BLaER1 (cell line): Measurements from ENCODE around the gene ZNF692.
A peak's percentile ranks its signal among the peaks of the same experiment; 100 is the strongest.

Experiments used
- H3K27ac ChIP-seq: shearing (Covaris generic); formaldehyde crosslinking; 2 replicates; pipeline ENCODE4 v1.8.1; 2022
- H3K27me3 ChIP-seq: shearing (Covaris generic); formaldehyde crosslinking; 2 replicates; pipeline ENCODE4 v1.8.1; 2022
- H3K36me3 ChIP-seq: shearing (Covaris generic); formaldehyde crosslinking; 2 replicates; pipeline ENCODE4 v1.8.1; 2022
- H3K4me1 ChIP-seq: shearing (Covaris generic); formaldehyde crosslinking; 2 replicates; pipeline ENCODE4 v1.8.1; 2022
- H3K4me2 ChIP-seq: shearing (Covaris generic); formaldehyde crosslinking; 2 replicates; pipeline ENCODE4 v1.8.1; 2022
- H3K4me3 ChIP-seq: shearing (Covaris generic); formaldehyde crosslinking; 2 replicates; pipeline ENCODE4 v1.8.1; 2022
- H3K9ac ChIP-seq: shearing (Covaris generic); formaldehyde crosslinking; 2 replicates; pipeline ENCODE4 v1.8.1; 2022
- H3K9me3 ChIP-seq: shearing (Covaris generic); formaldehyde crosslinking; 2 replicates; pipeline ENCODE4 v1.8.1; 2022
- H4K20me1 ChIP-seq: shearing (Covaris generic); formaldehyde crosslinking; 2 replicates; pipeline ENCODE4 v1.8.1; 2022
- Cebpa-rat ChIP-seq: shearing (Covaris generic); IDR thresholded peaks from 2 replicates; pipeline ENCODE4 v1.8.1; 2022

The ZNF692 gene

DNA sequence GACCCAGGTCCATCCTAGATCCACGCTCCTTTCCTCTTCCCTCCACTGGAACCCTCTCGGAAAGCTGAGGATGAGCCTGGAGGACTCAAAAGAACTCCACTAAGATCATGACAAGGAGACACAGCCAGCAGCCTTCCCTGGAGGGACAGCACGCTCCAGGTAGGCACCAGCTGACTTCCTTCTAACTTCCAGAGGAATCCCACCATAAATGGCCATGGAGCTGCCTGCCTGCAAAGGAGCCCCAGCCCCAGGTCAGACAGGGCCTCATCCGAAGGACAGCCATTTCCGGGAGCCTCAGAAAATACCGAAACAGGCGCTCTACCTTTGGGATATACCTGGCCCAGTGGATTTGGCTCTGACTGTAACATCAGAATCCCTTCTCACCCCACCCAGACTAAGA lies 37.2 kb downstream of the ZNF692 start:
- Histone ChIP-seq H3K36me3 (peaks cover 80% of the 10 kb centered on the region), H3K4me3 (no peak overlapping the region)

DNA sequence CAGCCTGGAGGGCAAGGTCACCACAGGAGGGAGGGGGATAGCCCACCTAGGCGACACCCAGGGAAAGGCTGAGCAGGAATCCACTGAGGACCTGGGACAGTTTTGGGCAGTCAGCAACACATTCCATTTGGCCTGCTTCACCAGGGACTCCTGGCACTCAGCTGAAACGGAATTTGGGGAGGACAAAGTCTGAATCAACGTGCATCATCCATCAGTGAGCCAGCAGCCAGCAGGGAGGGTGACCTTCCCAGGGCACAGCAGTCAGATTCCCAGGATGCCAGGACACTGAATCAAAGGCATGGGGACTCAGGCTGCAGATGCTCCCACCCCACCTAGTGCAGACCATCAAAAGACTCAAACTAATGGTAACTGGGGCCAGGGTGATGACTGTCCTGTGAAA lies 37.8 kb downstream of the ZNF692 start:
- H3K4me2 ChIP-seq = peak overlapping the region; percentile 94
- peaks cover 76% of the 10 kb centered on the region for H3K4me1 ChIP-seq
- H3K4me3 ChIP-seq = no peak overlapping the region
- H3K27ac ChIP-seq = no peak overlapping the region
- H4K20me1 ChIP-seq = peaks cover 75% of the 10 kb centered on the region
- TF ChIP-seq Cebpa-rat = no peak
- H3K27me3 ChIP-seq = no peaks in the 10 kb centered on the region
- H3K36me3 ChIP-seq = peaks cover 85% of the 10 kb centered on the region
- 0 out of 2 replicates have a peak overlapping the region, but pooled peaks have one; percentile 31 for H3K9ac ChIP-seq
- H3K9me3 ChIP-seq = no peaks in the 10 kb centered on the region

More for the DNA sequence above, 37.2 kb downstream of the ZNF692 start:
- H3K27me3 ChIP-seq = no peaks in the 10 kb centered on the region
- H3K4me1 ChIP-seq = peaks cover 72% of the 10 kb centered on the region
- peak overlapping the region; percentile 94 for H3K4me2 ChIP-seq
- no peak overlapping the region for H3K27ac ChIP-seq
- peak overlapping the region; percentile 31; the same call in 1 of the 2 replicates for H3K9ac ChIP-seq
- H4K20me1 ChIP-seq = peaks cover 75% of the 10 kb centered on the region
- TF ChIP-seq Cebpa-rat = no peak
- no peaks in the 10 kb centered on the region for H3K9me3 ChIP-seq

DNA sequence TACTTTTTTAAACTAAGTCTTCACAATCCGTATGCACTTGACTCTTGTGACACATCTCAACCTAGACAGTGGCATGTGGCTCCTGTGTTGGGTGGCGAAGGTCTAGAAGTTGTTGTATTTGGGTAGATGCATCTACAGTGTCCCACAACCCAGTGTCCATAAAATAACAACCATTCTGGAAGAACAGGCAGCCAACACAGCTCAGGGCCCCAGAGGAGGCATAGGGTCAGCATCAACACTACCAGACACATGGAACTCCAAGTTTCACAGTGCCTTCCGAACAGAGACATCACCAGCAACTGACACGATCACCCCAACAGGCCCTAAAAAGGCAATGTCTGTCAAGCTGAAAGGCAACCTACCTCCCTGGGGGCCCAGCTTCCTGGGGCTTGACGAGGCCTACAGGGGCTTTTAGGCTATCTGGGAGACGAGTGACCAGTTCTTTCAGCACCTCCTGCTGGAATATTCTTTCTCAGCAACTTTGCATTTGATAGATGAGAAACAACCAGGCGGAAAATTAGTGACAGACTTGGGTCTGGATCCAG lies 38.8 kb downstream of the ZNF692 start:
- peaks cover 74% of the 10 kb centered on the region for H4K20me1 ChIP-seq
- peak overlapping the region; percentile 94 for H3K4me2 ChIP-seq
- no peaks in the 10 kb centered on the region for H3K27me3 ChIP-seq
- no peaks in the 10 kb centered on the region for H3K9me3 ChIP-seq
- peaks cover 78% of the 10 kb centered on the region for H3K4me1 ChIP-seq
- no peak overlapping the region for H3K27ac ChIP-seq
- peaks cover 95% of the 10 kb centered on the region for H3K36me3 ChIP-seq
- H3K4me3 ChIP-seq = no peak overlapping the region
- TF ChIP-seq Cebpa-rat = no peak
- peak overlapping the region; percentile 54; the same call in 1 of the 2 replicates for H3K9ac ChIP-seq

DNA sequence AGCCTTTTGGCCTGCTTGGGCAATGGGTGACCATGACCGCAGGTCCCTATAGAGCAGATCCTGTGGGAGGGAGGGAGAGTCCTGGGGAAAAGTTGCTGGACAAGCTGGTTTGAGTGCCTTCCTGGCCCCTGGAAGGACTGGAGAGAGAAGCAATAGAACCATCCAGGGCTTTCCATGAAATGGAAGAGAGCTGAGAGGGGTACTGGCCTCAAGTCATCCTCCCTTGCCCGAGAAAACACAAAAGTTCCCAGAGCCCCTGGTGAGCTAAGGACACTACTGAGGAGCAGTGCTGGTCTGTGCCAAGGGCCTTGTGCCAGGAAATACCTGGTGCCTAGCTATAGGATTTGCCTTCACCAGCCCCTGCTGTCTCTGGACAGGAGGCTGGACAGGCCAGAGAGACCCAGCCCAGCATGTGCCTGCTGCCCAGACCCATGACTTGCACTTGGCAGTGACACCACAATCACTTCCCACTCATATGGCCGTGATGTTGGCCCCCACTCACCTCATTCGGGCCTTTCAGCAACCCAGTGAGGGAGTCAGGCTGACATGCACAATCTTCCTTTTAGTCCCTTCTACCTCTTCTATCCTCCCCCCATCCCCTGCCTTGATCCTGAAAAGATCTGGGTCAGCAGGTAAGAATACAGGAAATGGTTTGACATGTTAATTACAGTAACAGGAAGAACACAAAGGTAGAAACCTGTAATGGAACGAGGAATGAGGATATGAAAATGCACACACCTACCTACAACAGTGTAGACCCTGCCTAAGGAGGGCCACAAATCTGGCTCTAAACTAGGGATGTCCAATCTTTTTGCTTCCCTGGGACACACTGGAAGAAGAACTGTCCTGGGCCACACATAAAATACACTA lies 40.1 kb downstream of the ZNF692 start:
- Histone ChIP-seq H3K27ac (peak overlapping the region; percentile 45; the same call in 1 of the 2 replicates), H3K4me3 (no peak overlapping the region), H3K27me3 (no peaks in the 10 kb centered on the region), H4K20me1 (peaks cover 60% of the 10 kb centered on the region), H3K9me3 (no peaks in the 10 kb centered on the region), H3K4me2 (peak overlapping the region; percentile 14; the same call in 1 of the 2 replicates), H3K4me1 (peaks cover 69% of the 10 kb centered on the region), H3K9ac (0 out of 2 replicates have a peak overlapping the region, but pooled peaks have one; percentile 4), H3K36me3 (peaks cover 98% of the 10 kb centered on the region)
- no peak for TF ChIP-seq Cebpa-rat

DNA sequence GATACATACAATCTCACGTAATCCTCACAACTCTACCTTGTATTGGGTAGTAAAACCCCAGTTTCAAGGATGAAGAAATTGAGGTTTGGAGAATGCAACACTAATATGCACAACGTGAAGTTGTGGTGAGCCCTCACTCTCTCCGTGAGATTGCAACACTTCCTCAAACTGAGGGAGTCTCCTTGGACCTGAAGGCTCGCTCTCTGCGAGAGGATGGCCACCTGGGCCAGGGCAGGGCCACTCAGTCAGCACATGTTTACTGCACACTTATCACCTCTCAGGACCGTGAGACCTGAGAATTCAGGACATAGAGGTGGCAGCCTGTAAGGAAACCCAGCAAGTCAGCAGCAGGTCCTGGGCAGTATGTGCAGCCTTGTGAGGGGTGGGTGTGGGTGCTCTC lies 41.8 kb downstream of the ZNF692 start:
- H3K27ac ChIP-seq = no peak overlapping the region
- H3K36me3 ChIP-seq = peaks cover 98% of the 10 kb centered on the region
- H3K27me3 ChIP-seq = no peaks in the 10 kb centered on the region
- no peak overlapping the region for H3K9ac ChIP-seq
- no peak overlapping the region for H3K4me3 ChIP-seq
- peaks cover 43% of the 10 kb centered on the region for H4K20me1 ChIP-seq
- H3K9me3 ChIP-seq = no peaks in the 10 kb centered on the region
- H3K4me1 ChIP-seq = peaks cover 69% of the 10 kb centered on the region
- no peak for TF ChIP-seq Cebpa-rat
- H3K4me2 ChIP-seq = no peak overlapping the region

DNA sequence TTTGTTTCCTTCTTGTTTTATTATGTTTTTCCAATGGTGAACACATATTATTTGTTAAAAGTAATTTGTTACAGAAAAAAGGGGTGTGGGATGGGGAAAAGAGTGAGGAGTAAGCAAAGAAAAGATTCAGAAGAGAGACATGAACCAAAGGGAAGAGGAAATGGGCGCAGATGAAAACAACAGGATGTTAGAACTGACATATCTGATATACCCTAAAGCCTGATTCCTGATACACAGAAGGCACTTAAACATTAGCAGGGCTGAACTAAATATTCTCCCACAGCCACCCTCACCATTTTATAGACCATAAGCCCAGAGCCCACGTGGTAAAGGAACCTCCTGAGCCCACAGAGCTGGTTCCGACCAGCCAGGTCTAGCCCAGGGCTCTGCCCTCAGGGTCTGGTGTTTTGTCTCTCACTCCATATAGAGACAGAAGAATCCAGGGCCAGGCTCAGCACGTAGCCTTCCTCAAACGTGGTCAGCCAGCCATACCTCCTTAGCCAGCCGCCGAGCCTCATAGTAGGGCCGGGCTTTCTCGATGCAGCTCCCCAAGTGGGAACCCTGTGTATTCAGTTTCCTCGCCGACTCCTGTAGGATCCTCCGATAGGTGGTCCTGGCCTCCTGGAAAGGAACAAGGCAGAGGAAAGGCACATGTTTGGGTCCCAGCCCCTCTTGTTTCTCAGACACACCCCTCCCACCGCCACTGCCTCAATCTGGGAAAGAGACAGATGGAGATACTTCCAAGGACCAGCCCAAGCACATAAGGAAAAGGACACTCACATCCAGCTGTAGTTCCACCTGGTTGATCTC lies 42.6 kb downstream of the ZNF692 start:
- Histone ChIP-seq H3K27me3 (no peaks in the 10 kb centered on the region), H3K4me1 (peaks cover 69% of the 10 kb centered on the region), H3K9me3 (no peaks in the 10 kb centered on the region), H3K4me2 (no peak overlapping the region), H3K9ac (0 out of 2 replicates have a peak overlapping the region, but pooled peaks have one; percentile 25), H3K36me3 (peaks cover 98% of the 10 kb centered on the region), H3K4me3 (no peak overlapping the region), H3K27ac (0 out of 2 replicates have a peak overlapping the region, but pooled peaks have one; percentile 18), H4K20me1 (peaks cover 35% of the 10 kb centered on the region)
- no peak for TF ChIP-seq Cebpa-rat

DNA sequence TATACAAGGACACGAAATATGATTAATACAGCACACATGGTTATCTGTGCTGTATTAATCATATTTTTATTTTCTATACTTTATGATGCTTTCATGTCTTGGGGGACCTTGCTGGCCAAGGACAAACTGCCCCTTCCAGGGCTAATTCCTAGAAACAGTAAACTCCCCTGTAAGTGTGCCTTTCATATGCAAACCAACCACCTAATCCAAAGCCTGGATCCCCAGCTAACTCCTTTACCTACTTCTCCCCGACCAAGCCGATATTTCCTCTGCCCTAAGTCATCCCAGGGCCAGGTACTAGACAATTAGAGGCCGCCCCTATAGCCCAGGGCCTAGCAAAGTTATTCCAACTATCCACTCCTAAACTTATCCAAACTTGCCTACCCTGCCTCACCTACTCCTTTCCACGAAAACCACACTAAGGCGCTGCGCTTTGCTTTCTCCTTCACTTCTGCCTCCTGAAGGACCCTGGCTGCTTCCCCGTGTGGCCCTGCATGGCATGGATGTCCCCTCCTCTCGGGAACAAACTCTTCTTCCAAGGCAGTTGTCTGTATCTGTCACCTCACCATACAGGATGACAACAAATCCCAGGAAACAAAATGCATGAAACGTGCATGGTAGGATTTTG lies 43.4 kb downstream of the ZNF692 start:
- no peaks in the 10 kb centered on the region for H3K9me3 ChIP-seq
- no peak overlapping the region for H3K4me3 ChIP-seq
- peaks cover 92% of the 10 kb centered on the region for H3K36me3 ChIP-seq
- H3K9ac ChIP-seq = 0 out of 2 replicates have a peak overlapping the region, but pooled peaks have one; percentile 25
- peaks cover 28% of the 10 kb centered on the region for H4K20me1 ChIP-seq
- H3K27me3 ChIP-seq = no peaks in the 10 kb centered on the region
- H3K27ac ChIP-seq = no peak overlapping the region
- peaks cover 69% of the 10 kb centered on the region for H3K4me1 ChIP-seq
- H3K4me2 ChIP-seq = no peak overlapping the region
- no peak for TF ChIP-seq Cebpa-rat

DNA sequence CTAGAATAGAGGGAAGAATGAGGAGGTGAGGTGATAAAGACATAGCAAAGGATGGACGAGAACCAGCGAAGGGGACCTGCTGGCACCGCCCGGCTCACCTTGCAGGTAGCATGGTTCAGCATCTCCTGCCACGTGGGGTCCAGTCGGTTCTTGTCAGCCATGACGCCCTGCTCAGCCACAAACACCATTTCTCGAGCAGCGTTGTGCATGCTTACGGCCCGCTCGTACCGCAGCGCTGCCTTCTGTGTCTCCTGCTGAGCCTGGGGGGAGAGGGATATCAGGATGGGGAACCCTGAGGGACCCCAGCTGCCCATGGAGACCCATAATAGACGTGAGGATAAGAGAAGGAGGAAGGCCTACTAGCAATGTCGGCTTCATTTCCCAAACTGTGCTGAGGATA lies 44.5 kb downstream of the ZNF692 start:
- Histone ChIP-seq H3K9ac (no peak overlapping the region), H3K9me3 (no peaks in the 10 kb centered on the region), H3K4me3 (no peak overlapping the region), H3K27ac (peak overlapping the region; percentile 0; the same call in 1 of the 2 replicates), H3K36me3 (peaks cover 82% of the 10 kb centered on the region), H3K4me2 (no peak overlapping the region), H3K4me1 (peaks cover 72% of the 10 kb centered on the region), H3K27me3 (no peaks in the 10 kb centered on the region), H4K20me1 (peaks cover 19% of the 10 kb centered on the region)
- TF ChIP-seq Cebpa-rat = no peak

DNA sequence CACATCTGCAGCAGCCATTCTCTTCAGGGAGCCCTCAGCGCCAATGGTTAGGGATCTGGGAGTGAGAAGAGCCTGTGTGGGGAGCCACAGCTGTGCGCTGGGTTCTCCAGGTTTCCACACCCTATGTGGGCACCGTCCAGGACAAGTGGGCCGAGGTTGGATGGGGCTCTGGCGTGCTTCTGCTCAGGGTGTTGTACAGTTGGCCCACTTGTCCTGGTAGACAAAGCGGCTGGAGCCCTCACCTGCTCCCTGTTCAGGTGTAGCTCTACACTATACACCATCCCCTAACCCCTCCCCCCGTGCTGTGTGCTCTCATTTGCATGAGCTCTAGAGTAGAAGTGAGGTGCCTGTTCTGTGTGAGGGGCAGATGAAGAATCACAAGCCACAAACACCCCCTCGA lies 45.3 kb downstream of the ZNF692 start:
- peaks cover 74% of the 10 kb centered on the region for H3K36me3 ChIP-seq
- no peak for TF ChIP-seq Cebpa-rat

More for the DNA sequence above, 45.3 kb downstream of the ZNF692 start:
- H4K20me1 ChIP-seq = peaks cover 11% of the 10 kb centered on the region
- H3K9ac ChIP-seq = no peak overlapping the region
- peaks cover 69% of the 10 kb centered on the region for H3K4me1 ChIP-seq
- H3K9me3 ChIP-seq = no peaks in the 10 kb centered on the region
- H3K27me3 ChIP-seq = no peaks in the 10 kb centered on the region
- no peak overlapping the region for H3K27ac ChIP-seq
- no peak overlapping the region for H3K4me3 ChIP-seq
- H3K4me2 ChIP-seq = no peak overlapping the region
